Measurements from ENCODE around the gene CHMP2A.

The CHMP2A gene

DNA sequence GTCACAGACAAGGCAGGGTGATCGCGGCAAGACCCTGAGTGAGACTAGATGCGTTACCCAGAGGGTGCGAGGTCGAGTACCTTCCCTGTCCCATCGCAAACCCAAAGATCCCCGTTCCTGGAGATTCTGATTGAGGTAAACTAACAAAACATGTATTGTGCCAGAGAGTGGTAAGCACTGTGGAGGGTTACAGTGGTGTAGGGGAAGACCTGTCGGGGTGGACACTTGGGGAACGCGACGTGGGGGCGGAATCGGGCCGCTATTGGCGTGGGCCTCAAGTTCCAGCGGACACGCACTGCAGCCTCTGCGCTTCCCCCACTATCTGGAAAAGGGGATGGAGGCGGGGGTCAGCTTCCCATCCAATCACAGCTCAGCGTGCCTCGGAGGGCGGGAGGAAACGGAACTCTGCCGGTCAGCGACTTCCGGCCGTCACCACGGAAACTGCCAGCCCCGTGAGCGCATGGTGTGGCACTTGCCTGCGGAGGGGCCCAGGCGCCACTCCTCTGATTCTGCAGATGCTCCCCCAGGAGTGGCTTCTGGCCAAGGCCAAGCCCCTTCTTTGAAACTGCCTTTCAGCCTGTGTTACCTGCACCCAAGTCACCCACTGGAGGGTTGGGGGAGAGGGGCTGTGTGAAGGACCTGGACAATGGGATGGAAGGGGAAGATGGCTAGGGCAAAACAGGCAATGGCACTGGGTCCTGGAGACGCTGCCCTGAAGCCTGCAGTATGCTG, 4.5 kb upstream of the CHMP2A start (continued):
- TF ChIP-seq, protein P1, sequence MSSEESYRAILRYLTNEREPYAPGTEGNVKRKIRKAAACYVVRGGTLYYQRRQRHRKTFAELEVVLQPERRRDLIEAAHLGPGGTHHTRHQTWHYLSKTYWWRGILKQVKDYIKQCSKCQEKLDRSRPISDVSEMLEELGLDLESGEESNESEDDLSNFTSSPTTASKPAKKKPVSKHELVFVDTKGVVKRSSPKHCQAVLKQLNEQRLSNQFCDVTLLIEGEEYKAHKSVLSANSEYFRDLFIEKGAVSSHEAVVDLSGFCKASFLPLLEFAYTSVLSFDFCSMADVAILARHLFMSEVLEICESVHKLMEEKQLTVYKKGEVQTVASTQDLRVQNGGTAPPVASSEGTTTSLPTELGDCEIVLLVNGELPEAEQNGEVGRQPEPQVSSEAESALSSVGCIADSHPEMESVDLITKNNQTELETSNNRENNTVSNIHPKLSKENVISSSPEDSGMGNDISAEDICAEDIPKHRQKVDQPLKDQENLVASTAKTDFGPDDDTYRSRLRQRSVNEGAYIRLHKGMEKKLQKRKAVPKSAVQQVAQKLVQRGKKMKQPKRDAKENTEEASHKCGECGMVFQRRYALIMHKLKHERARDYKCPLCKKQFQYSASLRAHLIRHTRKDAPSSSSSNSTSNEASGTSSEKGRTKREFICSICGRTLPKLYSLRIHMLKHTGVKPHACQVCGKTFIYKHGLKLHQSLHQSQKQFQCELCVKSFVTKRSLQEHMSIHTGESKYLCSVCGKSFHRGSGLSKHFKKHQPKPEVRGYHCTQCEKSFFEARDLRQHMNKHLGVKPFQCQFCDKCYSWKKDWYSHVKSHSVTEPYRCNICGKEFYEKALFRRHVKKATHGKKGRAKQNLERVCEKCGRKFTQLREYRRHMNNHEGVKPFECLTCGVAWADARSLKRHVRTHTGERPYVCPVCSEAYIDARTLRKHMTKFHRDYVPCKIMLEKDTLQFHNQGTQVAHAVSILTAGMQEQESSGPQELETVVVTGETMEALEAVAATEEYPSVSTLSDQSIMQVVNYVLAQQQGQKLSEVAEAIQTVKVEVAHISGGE (tag by site-specific recombination; conservative IDR thresholded peaks at IDR 0.05; ENCODE audit: low read depth), result peak; percentile 97
- TF ChIP-seq, protein P2, sequence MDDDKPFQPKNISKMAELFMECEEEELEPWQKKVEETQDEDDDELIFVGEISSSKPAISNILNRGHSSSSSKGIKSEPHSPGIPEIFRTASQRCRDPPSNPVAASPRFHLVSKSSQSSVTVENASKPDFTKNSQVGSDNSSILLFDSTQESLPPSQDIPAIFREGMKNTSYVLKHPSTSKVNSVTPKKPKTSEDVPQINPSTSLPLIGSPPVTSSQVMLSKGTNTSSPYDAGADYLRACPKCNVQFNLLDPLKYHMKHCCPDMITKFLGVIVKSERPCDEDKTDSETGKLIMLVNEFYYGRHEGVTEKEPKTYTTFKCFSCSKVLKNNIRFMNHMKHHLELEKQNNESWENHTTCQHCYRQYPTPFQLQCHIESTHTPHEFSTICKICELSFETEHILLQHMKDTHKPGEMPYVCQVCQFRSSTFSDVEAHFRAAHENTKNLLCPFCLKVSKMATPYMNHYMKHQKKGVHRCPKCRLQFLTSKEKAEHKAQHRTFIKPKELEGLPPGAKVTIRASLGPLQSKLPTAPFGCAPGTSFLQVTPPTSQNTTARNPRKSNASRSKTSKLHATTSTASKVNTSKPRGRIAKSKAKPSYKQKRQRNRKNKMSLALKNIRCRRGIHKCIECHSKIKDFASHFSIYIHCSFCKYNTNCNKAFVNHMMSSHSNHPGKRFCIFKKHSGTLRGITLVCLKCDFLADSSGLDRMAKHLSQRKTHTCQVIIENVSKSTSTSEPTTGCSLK (tag by site-specific recombination; IDR thresholded peaks at IDR 0.05), result no peak
- TF ChIP-seq ZFP69B (tag by site-specific recombination; IDR thresholded peaks at IDR 0.05) (peak; percentile 85), ZNF624 (tag by site-specific recombination; IDR thresholded peaks at IDR 0.05) (no peak), HOXA7 (CRISPR knock-in tag; IDR thresholded peaks at IDR 0.05; ENCODE audit: borderline replicate concordance) (no peak), ZNF792 (tag by site-specific recombination; IDR thresholded peaks at IDR 0.05) (0 out of 2 replicates have a peak, but pooled peaks have one; percentile 57), ZNF549 (tag by site-specific recombination; IDR thresholded peaks at IDR 0.05) (no peak), ZNF174 (tag by site-specific recombination; IDR thresholded peaks at IDR 0.05) (no peak), ZEB2 (tag by site-specific recombination; IDR thresholded peaks at IDR 0.05) (0 out of 2 replicates have a peak, but pooled peaks have one; percentile 61), ZBTB20 (tag by site-specific recombination; IDR thresholded peaks at IDR 0.05) (peak; percentile 65), OVOL3 (tag by site-specific recombination; IDR thresholded peaks at IDR 0.05) (peak; percentile 85), SP2 (tag by site-specific recombination; IDR thresholded peaks at IDR 0.05) (peak; percentile 94), FEZF1 (tag by site-specific recombination; IDR thresholded peaks at IDR 0.05) (peak; percentile 87), ZNF341 (tag by site-specific recombination; IDR thresholded peaks at IDR 0.05; ENCODE audit: low read depth) (no peak), SCRT2 (tag by site-specific recombination; IDR thresholded peaks at IDR 0.05) (no peak), ZNF302 (tag by site-specific recombination; IDR thresholded peaks at IDR 0.05; ENCODE audit: low read depth) (no peak), ZNF350 (tag by site-specific recombination; IDR thresholded peaks at IDR 0.05) (no peak), KLF9 (tag by site-specific recombination; IDR thresholded peaks at IDR 0.05; ENCODE audit: low read depth) (peak; percentile 63), IKZF3 (tag by site-specific recombination; IDR thresholded peaks at IDR 0.05) (no peak; the same call in 1 of the 2 replicates), YY2 (tag by site-specific recombination; IDR thresholded peaks at IDR 0.05) (peak; percentile 65; the same call in 1 of the 2 replicates), PRDM1 (tag by site-specific recombination; IDR thresholded peaks at IDR 0.05) (no peak), ZNF10 (tag by site-specific recombination; IDR thresholded peaks at IDR 0.05) (0 out of 2 replicates have a peak, but pooled peaks have one; percentile 20), GLI4 (tag by site-specific recombination; IDR thresholded peaks at IDR 0.05) (peak; percentile 84; the same call in 1 of the 2 replicates), SP3 (tag by site-specific recombination; IDR thresholded peaks at IDR 0.05) (peak; percentile 68), ZBTB48 (tag by site-specific recombination; IDR thresholded peaks at IDR 0.05) (no peak), ZNF558 (tag by site-specific recombination; IDR thresholded peaks at IDR 0.05) (no peak), ZNF677 (tag by site-specific recombination; IDR thresholded peaks at IDR 0.05) (no peak), MEIS1 (CRISPR knock-in tag; IDR thresholded peaks at IDR 0.05; ENCODE audit: borderline replicate concordance) (no peak)
- TF ChIP-seq, protein P3, sequence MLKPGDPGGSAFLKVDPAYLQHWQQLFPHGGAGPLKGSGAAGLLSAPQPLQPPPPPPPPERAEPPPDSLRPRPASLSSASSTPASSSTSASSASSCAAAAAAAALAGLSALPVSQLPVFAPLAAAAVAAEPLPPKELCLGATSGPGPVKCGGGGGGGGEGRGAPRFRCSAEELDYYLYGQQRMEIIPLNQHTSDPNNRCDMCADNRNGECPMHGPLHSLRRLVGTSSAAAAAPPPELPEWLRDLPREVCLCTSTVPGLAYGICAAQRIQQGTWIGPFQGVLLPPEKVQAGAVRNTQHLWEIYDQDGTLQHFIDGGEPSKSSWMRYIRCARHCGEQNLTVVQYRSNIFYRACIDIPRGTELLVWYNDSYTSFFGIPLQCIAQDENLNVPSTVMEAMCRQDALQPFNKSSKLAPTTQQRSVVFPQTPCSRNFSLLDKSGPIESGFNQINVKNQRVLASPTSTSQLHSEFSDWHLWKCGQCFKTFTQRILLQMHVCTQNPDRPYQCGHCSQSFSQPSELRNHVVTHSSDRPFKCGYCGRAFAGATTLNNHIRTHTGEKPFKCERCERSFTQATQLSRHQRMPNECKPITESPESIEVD (tag by site-specific recombination; IDR thresholded peaks at IDR 0.05), result no peak
- TF ChIP-seq, protein P4, sequence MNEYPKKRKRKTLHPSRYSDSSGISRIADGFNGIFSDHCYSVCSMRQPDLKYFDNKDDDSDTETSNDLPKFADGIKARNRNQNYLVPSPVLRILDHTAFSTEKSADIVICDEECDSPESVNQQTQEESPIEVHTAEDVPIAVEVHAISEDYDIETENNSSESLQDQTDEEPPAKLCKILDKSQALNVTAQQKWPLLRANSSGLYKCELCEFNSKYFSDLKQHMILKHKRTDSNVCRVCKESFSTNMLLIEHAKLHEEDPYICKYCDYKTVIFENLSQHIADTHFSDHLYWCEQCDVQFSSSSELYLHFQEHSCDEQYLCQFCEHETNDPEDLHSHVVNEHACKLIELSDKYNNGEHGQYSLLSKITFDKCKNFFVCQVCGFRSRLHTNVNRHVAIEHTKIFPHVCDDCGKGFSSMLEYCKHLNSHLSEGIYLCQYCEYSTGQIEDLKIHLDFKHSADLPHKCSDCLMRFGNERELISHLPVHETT (tag by site-specific recombination; IDR thresholded peaks at IDR 0.05), result 0 out of 2 replicates have a peak, but pooled peaks have one; percentile 69
- TF ChIP-seq, protein P5, sequence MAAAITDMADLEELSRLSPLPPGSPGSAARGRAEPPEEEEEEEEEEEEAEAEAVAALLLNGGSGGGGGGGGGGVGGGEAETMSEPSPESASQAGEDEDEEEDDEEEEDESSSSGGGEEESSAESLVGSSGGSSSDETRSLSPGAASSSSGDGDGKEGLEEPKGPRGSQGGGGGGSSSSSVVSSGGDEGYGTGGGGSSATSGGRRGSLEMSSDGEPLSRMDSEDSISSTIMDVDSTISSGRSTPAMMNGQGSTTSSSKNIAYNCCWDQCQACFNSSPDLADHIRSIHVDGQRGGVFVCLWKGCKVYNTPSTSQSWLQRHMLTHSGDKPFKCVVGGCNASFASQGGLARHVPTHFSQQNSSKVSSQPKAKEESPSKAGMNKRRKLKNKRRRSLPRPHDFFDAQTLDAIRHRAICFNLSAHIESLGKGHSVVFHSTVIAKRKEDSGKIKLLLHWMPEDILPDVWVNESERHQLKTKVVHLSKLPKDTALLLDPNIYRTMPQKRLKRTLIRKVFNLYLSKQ (tag by site-specific recombination; IDR thresholded peaks at IDR 0.05; ENCODE audit: borderline replicate concordance), result no peak
